OCI-LY7 (cell line): Measurements from ENCODE around the gene BDP1.

Source experiments
- EZH2phosphoT487 ChIP-seq: fragments of 200-600 bp; sonication (generic); IDR thresholded peaks from 2 replicates; pipeline ENCODE4 v1.6.1; 2018; ENCODE audit warnings: low read depth, borderline replicate concordance, mild to moderate bottlenecking, mixed run types, antibody characterized with exemption, low read length, moderate library complexity, mixed read lengths
- TF ChIP-seq, protein P1 (sequence below): fragments of 200-600 bp; sonication (generic); conservative IDR thresholded peaks from 2 replicates; pipeline ENCODE4 v1.5.1; 2014; ENCODE audit warnings: mild to moderate bottlenecking, antibody characterized with exemption, low read length, moderate library complexity, mixed read lengths

DNA sequence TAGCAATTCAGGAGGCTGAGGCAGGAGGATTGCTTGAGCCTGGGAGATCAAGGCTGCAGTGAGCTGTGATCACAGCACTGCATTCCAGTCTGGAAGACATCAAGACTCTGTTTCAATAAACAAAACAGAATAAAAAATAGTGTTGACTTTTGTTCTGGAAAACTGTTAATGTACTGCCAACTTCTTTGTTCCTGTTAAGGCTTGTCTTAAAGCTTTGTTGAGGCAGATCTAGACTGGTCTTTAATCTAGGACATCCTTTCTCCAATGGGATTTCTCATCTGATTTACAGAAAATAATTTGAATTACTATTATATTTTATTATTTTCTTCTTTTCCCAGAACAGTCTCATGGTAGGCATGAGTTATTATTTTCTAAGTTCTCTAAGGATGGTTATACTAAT, 26.0 kb downstream of the BDP1 start:
- TF ChIP-seq, protein P1, sequence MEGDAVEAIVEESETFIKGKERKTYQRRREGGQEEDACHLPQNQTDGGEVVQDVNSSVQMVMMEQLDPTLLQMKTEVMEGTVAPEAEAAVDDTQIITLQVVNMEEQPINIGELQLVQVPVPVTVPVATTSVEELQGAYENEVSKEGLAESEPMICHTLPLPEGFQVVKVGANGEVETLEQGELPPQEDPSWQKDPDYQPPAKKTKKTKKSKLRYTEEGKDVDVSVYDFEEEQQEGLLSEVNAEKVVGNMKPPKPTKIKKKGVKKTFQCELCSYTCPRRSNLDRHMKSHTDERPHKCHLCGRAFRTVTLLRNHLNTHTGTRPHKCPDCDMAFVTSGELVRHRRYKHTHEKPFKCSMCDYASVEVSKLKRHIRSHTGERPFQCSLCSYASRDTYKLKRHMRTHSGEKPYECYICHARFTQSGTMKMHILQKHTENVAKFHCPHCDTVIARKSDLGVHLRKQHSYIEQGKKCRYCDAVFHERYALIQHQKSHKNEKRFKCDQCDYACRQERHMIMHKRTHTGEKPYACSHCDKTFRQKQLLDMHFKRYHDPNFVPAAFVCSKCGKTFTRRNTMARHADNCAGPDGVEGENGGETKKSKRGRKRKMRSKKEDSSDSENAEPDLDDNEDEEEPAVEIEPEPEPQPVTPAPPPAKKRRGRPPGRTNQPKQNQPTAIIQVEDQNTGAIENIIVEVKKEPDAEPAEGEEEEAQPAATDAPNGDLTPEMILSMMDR = no peak
- TF ChIP-seq EZH2phosphoT487 = no peak
